ENCODE results near the gene CFAP91. TPM values are rescaled to one million over a fixed set of nuclear protein-coding genes. Genes with fewer than 3 reads are reported as not detected.

CFAP91 gene
- 1 to 10 TPM; 5.1 to 9.8 TPM for total RNA-seq
- polyA plus RNA-seq (2013, experiment 1 of 2) = 11.1 TPM
- polyA plus RNA-seq (2013, experiment 2 of 2) = 8.5 TPM
- long read RNA-seq, experiment 1, partial matches to known transcripts = 1 of 2 reads
- long read RNA-seq, experiment 1, other reads (novel, unspliced or antisense) = 0 of 2 reads
- long read RNA-seq, experiment 2, full-length matches to known transcripts = 1 of 6 reads
- long read RNA-seq, experiment 2, partial matches to known transcripts = 3 of 6 reads
- long read RNA-seq, experiment 2, other reads (novel, unspliced or antisense) = 2 of 6 reads
- long read RNA-seq, experiment 3, full-length matches to known transcripts = 6 of 13 reads
- long read RNA-seq, experiment 3, partial matches to known transcripts = 1 of 13 reads
- long read RNA-seq, experiment 3, other reads (novel, unspliced or antisense) = 6 of 13 reads
- long read RNA-seq, experiment 4, partial matches to known transcripts = 1 of 2 reads
- long read RNA-seq, experiment 4, other reads (novel, unspliced or antisense) = 0 of 2 reads

DNA sequence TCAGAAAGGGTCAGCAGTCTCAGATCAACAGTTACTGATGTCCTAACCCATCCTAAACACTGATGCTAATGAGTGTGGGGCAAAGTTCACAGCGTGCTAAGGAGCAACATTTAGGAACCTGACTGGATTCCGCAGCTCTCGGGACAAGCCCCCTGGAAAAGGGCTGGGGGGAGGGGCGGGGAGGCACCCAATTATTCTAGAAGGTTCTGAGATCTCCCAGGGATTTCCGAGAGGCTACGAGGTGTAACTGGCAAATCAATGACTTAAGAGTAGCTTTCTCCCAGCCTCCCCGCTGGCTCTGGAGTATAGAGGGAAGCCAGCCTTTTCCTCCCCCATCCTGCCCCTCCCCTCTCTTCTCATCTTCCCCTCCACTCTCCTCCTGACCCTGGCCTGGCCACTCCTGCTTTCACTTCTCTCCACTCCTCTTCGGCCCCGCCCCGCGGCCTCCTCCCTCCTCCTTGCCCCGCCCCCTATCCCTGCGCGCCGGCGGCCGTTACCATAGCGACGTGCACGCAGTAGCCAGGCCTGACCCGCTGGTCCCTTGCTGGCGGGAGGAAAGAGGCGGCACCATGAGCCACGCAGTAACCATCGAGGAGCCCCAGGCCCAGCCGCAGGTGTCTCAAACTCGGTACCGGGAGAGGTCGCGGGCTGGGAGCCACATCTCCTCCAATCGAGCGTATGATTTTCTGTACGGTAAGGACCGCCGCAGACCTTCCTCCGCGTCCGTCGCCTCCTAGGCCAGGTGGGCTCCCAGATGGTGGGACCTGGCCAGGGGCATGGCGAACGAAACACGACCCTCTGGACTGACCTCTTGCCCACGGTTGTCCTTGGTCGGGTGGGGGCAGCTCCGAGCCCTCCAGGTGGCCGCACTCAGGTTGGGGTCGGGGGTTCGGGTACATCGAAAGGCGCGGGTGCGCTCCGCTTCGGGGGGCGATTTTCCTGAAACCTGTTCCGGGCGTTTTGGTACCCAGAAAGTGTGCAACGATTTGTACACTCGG lies at the start of gene CFAP91:
Gene CFAP91 (plus strand): TSS at position 493 of the 998 bp plus-strand sequence. CDS start 77 bp downstream, at position 570.
- Histone ChIP-seq H3K4me3 (ENCODE audit: low read length) (peak within 1 kb of the TSS; percentile 80), H3K9me3 (ENCODE audit: control insufficient read depth, low read length) (no peaks in the 10 kb centered on the region), H3K36me3 (ENCODE audit: control insufficient read depth, insufficient read depth, low read length) (no peaks in the 10 kb centered on the region), H3K27me3 (ENCODE audit: control insufficient read depth, insufficient read depth, low read length, poor library complexity, severe bottlenecking) (peaks cover 11% of the 10 kb centered on the region), H3K27ac (ENCODE audit: low read depth, low read length) (no peak within 1 kb of the TSS), H3K9ac (ENCODE audit: extremely low read depth, low read length, poor library complexity, severe bottlenecking) (no peak within 1 kb of the TSS), H3K4me1 (ENCODE audit: control insufficient read depth, insufficient read depth, low read length) (no peaks in the 10 kb centered on the region)
- H3K36me3 Mint-ChIP-seq (ENCODE audit: low read depth) = no peaks in the 10 kb centered on the region
- peaks cover 4% of the 10 kb centered on the region for H3K9me3 Mint-ChIP-seq
- H3K4me1 Mint-ChIP-seq = peaks cover 9% of the 10 kb centered on the region
- peak within 1 kb of the TSS; percentile 63 for H3K4me3 Mint-ChIP-seq
- WGBS, 2 experiments (ENCODE audit: insufficient coverage in 1 of 2, insufficient read length in 1 of 2) = 16 to 49% methylated on average over 25 to 59 of the region's 59 CpGs
- H3K27me3 Mint-ChIP-seq (ENCODE audit: insufficient read depth) = peaks cover 27% of the 10 kb centered on the region
- TF ChIP-seq CTCF (conservative IDR thresholded peaks at IDR 0.05) = no peak
- no peak within 1 kb of the TSS for H3K27ac Mint-ChIP-seq
- DNase-seq = peak; percentile 99

DNA sequence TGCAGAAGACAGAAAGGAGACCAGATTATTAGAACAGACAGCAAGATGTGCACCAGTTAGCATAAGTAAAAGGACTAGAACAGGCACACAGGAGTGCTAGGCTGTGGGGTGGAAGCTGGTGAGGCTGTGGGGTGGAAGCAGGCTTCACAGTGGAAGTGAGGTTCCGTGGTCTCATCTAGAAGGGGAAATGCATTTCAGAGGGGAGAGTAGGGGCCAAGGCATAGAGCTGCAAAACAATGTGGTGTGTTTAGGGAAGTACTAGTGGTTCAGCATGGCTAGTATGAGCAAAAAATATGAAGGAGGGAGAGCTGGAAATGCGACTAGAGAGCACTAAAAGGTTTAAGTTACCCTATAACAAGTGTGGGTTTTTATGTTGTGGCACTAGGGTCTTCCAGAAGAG lies 48.9 kb upstream of the CFAP91 start:
- no peak overlapping the region for H3K9ac ChIP-seq (ENCODE audit: extremely low read depth, low read length, poor library complexity, severe bottlenecking)
- no peak for TF ChIP-seq CTCF (conservative IDR thresholded peaks at IDR 0.05)
- no peaks in the 10 kb centered on the region for H3K4me1 ChIP-seq (ENCODE audit: control insufficient read depth, insufficient read depth, low read length)
- no peak overlapping the region for H3K4me3 ChIP-seq (ENCODE audit: low read length)
- WGBS, 2 experiments (ENCODE audit: insufficient coverage in 1 of 2, insufficient read length in 1 of 2) = 45 to 100% methylated on average over 1 to 2 of the region's 2 CpGs
- Mint-ChIP-seq H3K9me3 (no peaks in the 10 kb centered on the region), H3K27me3 (ENCODE audit: insufficient read depth) (no peaks in the 10 kb centered on the region), H3K36me3 (ENCODE audit: low read depth) (no peaks in the 10 kb centered on the region), H3K4me1 (peaks cover 2% of the 10 kb centered on the region), H3K27ac (no peak overlapping the region), H3K4me3 (no peak overlapping the region)
- no peak for DNase-seq
- H3K36me3 ChIP-seq (ENCODE audit: control insufficient read depth, insufficient read depth, low read length) = no peaks in the 10 kb centered on the region
- no peaks in the 10 kb centered on the region for H3K9me3 ChIP-seq (ENCODE audit: control insufficient read depth, low read length)
- H3K27me3 ChIP-seq (ENCODE audit: control insufficient read depth, insufficient read depth, low read length, poor library complexity, severe bottlenecking) = no peaks in the 10 kb centered on the region
- H3K27ac ChIP-seq (ENCODE audit: low read depth, low read length) = no peak overlapping the region

Data from endodermal cell (in vitro differentiated cells).